ENCODE measurements around the gene CNPY2. TPM values are rescaled to one million over a fixed set of nuclear protein-coding genes. Genes with fewer than 3 reads are reported as not detected.

The CNPY2 gene
- total and polyA plus RNA-seq, 2 of the 13 experiments (the other 11 are each of a cell fraction or from before 2014, with no cell fraction given): 285 to 356 TPM

DNA sequence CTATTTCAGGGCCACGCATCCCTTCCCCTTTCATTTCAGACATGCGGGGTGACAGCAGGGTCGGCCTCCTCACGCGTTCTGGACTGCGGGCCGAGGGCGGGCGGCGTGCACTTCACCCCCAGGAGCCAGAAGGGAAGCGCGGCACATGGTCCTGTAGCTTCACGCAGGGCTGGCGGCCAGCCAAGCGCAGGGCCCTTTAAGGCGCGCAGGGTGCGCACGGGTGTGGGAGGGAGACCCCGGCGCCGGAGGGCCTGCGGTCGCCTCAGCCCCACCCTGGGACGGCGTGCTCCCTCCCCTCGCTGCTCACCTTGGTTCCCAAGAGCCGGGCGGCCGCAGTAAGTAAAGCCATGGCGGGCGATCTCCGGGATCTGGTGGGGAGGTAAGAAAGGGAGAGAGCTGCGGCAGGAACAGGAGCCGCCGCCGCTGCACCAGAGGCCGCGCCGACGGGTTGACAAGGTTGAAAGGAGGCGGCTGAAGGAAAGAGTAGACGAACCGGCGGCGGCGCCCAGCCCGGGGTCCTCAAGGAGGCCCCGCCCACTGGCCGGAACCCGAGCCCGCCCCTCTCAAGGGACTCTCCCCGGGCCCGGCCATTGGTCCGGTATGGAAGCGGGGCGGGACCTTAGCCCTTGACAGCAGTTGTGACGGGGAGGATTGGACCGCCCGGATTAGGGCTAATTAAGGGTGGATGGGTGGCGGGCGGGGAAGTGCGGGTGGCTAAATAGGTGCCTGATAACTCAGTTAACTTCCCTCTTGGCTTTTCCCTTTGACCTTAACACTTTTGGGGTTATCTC lies 15.7 kb downstream of the CNPY2 start, which contains the start of gene CS (continued):
- TF ChIP-seq BHLHE40 (IDR thresholded peaks at IDR 0.05; ENCODE audit: low read length) (no peak), ZNF672 (CRISPR knock-in tag; IDR thresholded peaks at IDR 0.05) (no peak), SP4 (CRISPR knock-in tag; IDR thresholded peaks at IDR 0.05) (peak; percentile 68; the same call in 1 of the 2 replicates), ARHGAP35 (CRISPR knock-in tag; IDR thresholded peaks at IDR 0.05; ENCODE audit: borderline replicate concordance) (peak; percentile 39; the same call in 1 of the 2 replicates), CHD4 (IDR thresholded peaks at IDR 0.05; ENCODE audit: borderline replicate concordance, low read length) (no peak), MIER3 (CRISPR knock-in tag; IDR thresholded peaks at IDR 0.05; ENCODE audit: borderline replicate concordance) (no peak), STAG1 (CRISPR knock-in tag; IDR thresholded peaks at IDR 0.05) (no peak), SIX1 (CRISPR knock-in tag; IDR thresholded peaks at IDR 0.05; ENCODE audit: borderline replicate concordance) (no peak), ZNF160 (CRISPR knock-in tag; IDR thresholded peaks at IDR 0.05) (peak; percentile 18; the same call in 1 of the 2 replicates), ATF1 (CRISPR knock-in tag; IDR thresholded peaks at IDR 0.05) (no peak)
- TF ChIP-seq, protein P1, sequence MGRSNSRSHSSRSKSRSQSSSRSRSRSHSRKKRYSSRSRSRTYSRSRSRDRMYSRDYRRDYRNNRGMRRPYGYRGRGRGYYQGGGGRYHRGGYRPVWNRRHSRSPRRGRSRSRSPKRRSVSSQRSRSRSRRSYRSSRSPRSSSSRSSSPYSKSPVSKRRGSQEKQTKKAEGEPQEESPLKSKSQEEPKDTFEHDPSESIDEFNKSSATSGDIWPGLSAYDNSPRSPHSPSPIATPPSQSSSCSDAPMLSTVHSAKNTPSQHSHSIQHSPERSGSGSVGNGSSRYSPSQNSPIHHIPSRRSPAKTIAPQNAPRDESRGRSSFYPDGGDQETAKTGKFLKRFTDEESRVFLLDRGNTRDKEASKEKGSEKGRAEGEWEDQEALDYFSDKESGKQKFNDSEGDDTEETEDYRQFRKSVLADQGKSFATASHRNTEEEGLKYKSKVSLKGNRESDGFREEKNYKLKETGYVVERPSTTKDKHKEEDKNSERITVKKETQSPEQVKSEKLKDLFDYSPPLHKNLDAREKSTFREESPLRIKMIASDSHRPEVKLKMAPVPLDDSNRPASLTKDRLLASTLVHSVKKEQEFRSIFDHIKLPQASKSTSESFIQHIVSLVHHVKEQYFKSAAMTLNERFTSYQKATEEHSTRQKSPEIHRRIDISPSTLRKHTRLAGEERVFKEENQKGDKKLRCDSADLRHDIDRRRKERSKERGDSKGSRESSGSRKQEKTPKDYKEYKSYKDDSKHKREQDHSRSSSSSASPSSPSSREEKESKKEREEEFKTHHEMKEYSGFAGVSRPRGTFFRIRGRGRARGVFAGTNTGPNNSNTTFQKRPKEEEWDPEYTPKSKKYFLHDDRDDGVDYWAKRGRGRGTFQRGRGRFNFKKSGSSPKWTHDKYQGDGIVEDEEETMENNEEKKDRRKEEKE (IDR thresholded peaks at IDR 0.05): no peak
- TF ChIP-seq, protein P2, sequence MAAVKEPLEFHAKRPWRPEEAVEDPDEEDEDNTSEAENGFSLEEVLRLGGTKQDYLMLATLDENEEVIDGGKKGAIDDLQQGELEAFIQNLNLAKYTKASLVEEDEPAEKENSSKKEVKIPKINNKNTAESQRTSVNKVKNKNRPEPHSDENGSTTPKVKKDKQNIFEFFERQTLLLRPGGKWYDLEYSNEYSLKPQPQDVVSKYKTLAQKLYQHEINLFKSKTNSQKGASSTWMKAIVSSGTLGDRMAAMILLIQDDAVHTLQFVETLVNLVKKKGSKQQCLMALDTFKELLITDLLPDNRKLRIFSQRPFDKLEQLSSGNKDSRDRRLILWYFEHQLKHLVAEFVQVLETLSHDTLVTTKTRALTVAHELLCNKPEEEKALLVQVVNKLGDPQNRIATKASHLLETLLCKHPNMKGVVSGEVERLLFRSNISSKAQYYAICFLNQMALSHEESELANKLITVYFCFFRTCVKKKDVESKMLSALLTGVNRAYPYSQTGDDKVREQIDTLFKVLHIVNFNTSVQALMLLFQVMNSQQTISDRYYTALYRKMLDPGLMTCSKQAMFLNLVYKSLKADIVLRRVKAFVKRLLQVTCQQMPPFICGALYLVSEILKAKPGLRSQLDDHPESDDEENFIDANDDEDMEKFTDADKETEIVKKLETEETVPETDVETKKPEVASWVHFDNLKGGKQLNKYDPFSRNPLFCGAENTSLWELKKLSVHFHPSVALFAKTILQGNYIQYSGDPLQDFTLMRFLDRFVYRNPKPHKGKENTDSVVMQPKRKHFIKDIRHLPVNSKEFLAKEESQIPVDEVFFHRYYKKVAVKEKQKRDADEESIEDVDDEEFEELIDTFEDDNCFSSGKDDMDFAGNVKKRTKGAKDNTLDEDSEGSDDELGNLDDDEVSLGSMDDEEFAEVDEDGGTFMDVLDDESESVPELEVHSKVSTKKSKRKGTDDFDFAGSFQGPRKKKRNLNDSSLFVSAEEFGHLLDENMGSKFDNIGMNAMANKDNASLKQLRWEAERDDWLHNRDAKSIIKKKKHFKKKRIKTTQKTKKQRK (IDR thresholded peaks at IDR 0.05; ENCODE audit: low read length): no peak
- TF ChIP-seq, protein P3, sequence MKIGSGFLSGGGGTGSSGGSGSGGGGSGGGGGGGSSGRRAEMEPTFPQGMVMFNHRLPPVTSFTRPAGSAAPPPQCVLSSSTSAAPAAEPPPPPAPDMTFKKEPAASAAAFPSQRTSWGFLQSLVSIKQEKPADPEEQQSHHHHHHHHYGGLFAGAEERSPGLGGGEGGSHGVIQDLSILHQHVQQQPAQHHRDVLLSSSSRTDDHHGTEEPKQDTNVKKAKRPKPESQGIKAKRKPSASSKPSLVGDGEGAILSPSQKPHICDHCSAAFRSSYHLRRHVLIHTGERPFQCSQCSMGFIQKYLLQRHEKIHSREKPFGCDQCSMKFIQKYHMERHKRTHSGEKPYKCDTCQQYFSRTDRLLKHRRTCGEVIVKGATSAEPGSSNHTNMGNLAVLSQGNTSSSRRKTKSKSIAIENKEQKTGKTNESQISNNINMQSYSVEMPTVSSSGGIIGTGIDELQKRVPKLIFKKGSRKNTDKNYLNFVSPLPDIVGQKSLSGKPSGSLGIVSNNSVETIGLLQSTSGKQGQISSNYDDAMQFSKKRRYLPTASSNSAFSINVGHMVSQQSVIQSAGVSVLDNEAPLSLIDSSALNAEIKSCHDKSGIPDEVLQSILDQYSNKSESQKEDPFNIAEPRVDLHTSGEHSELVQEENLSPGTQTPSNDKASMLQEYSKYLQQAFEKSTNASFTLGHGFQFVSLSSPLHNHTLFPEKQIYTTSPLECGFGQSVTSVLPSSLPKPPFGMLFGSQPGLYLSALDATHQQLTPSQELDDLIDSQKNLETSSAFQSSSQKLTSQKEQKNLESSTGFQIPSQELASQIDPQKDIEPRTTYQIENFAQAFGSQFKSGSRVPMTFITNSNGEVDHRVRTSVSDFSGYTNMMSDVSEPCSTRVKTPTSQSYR (CRISPR knock-in tag; IDR thresholded peaks at IDR 0.05; ENCODE audit: borderline replicate concordance): no peak
- TF ChIP-seq, protein P4, sequence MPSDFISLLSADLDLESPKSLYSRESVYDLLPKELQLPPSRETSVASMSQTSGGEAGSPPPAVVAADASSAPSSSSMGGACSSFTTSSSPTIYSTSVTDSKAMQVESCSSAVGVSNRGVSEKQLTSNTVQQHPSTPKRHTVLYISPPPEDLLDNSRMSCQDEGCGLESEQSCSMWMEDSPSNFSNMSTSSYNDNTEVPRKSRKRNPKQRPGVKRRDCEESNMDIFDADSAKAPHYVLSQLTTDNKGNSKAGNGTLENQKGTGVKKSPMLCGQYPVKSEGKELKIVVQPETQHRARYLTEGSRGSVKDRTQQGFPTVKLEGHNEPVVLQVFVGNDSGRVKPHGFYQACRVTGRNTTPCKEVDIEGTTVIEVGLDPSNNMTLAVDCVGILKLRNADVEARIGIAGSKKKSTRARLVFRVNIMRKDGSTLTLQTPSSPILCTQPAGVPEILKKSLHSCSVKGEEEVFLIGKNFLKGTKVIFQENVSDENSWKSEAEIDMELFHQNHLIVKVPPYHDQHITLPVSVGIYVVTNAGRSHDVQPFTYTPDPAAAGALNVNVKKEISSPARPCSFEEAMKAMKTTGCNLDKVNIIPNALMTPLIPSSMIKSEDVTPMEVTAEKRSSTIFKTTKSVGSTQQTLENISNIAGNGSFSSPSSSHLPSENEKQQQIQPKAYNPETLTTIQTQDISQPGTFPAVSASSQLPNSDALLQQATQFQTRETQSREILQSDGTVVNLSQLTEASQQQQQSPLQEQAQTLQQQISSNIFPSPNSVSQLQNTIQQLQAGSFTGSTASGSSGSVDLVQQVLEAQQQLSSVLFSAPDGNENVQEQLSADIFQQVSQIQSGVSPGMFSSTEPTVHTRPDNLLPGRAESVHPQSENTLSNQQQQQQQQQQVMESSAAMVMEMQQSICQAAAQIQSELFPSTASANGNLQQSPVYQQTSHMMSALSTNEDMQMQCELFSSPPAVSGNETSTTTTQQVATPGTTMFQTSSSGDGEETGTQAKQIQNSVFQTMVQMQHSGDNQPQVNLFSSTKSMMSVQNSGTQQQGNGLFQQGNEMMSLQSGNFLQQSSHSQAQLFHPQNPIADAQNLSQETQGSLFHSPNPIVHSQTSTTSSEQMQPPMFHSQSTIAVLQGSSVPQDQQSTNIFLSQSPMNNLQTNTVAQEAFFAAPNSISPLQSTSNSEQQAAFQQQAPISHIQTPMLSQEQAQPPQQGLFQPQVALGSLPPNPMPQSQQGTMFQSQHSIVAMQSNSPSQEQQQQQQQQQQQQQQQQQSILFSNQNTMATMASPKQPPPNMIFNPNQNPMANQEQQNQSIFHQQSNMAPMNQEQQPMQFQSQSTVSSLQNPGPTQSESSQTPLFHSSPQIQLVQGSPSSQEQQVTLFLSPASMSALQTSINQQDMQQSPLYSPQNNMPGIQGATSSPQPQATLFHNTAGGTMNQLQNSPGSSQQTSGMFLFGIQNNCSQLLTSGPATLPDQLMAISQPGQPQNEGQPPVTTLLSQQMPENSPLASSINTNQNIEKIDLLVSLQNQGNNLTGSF (CRISPR knock-in tag; IDR thresholded peaks at IDR 0.05): no peak

Measured in HepG2 (cell line).